K562 (cell line): Measurements from ENCODE around the gene GRIN2A. TPM values are rescaled to one million over a fixed set of nuclear protein-coding genes. Genes with fewer than 3 reads are reported as not detected.

ENCODE experiments used
- ATAC-seq: fragments of 200-7000 bp; cut with Tn5 transposase; 3 replicates; pipeline ENCODE4 v1.9.1; 2020; ENCODE audit warnings: moderate library complexity
- BruUV-seq: library from RNA; stranded (reverse); fragments of 400-500 nt; replicated peaks from 2 replicates; lab custom pipeline; 2021; lab: Mats Ljungman, UMichigan
- CTCF ChIA-PET: fragments of 300-600 bp; formaldehyde crosslinking; extraction: SDS; loops from one replicate; lab custom pipeline; 2021; ENCODE audit warnings: low intra/inter-chr PET ratio; lab: Yijun Ruan, JAX
- POLR2A ChIA-PET: fragments of 300-600, 350-650 bp; sonication (Branson Sonifier 250); formaldehyde crosslinking; extraction: SDS; loops from one replicate; lab custom pipeline; 2021; ENCODE audit warnings: antibody characterized with exemption, inconsistent platforms; lab: Yijun Ruan, JAX
- DNase-seq, 4 experiments: peaks; one replicate each; pipeline versions ENCODE4 v3.0.0 to v3.0.0-alpha.2; 2011 to 2018; ENCODE audit warnings: low spot score in 3 of 4, mixed read lengths in 3 of 4; ENCODE audit errors: extremely low read depth in 1 of 4
- FAIRE-seq: peaks from 2 replicates; lab custom pipeline; 2011; peaks lifted over from hg19 to GRCh38; lab: Jason Lieb, UNC
- H2AFZ ChIP-seq: 2 replicates; pipeline ENCODE4 v1.6.0; 2011; ENCODE audit warnings: low read depth, low read length, control low read depth, inconsistent platforms
- H3K27ac ChIP-seq: fragments of 200-600 bp; 3 replicates; pipeline ENCODE4 v1.8.0; 2011; ENCODE audit warnings: low read depth, mild to moderate bottlenecking, control low read depth, inconsistent platforms, low read length, moderate library complexity, mixed read lengths; ENCODE audit errors: extremely low read depth
- H3K27me3 ChIP-seq, 2 experiments: fragments of 300-600 bp in 1 of 2; 2 replicates in 1 of 2; 3 replicates in 1 of 2; pipeline versions ENCODE4 v1.6.0 to v1.8.0; 2011; ENCODE audit warnings: inconsistent platforms in 2 of 2, low read length in 2 of 2, mild to moderate bottlenecking in 1 of 2, mixed read lengths in 1 of 2, moderate library complexity in 1 of 2; ENCODE audit not compliant: control insufficient read depth in 2 of 2, insufficient read depth in 2 of 2
- H3K36me3 ChIP-seq: fragments of 300-600 bp; 3 replicates; pipeline ENCODE4 v1.8.0; 2011; ENCODE audit warnings: mild to moderate bottlenecking, low read length, inconsistent platforms; ENCODE audit not compliant: control insufficient read depth, insufficient read depth
- H3K4me1 ChIP-seq, 2 experiments: fragments of 200-600 bp in 1 of 2; replicated peaks in 1 of 2; 2 replicates in 1 of 2; 3 replicates in 1 of 2; pipeline versions ENCODE4 v1.5.1 to v1.8.0; 2011; ENCODE audit warnings: inconsistent platforms in 2 of 2, low read length in 2 of 2, mild to moderate bottlenecking in 1 of 2, mixed read lengths in 1 of 2, moderate library complexity in 1 of 2; ENCODE audit not compliant: control insufficient read depth in 2 of 2, insufficient read depth in 2 of 2
- H3K4me2 ChIP-seq: 2 replicates; pipeline ENCODE4 v1.6.1; 2011; ENCODE audit warnings: low read length, control low read depth, inconsistent platforms, mixed read lengths; ENCODE audit not compliant: insufficient read depth
- H3K4me3 ChIP-seq: fragments of 200-600 bp; sonication (generic), shearing (Covaris generic); 2 replicates; pipeline ENCODE4 v1.5.1; 2016; ENCODE audit warnings: control low read depth, inconsistent platforms
- H3K79me2 ChIP-seq: fragments of 200-600 bp; 3 replicates; pipeline ENCODE4 v1.8.0; 2011; ENCODE audit warnings: low read length, inconsistent platforms; ENCODE audit not compliant: control insufficient read depth, insufficient read depth
- H3K9ac ChIP-seq, 2 experiments: 2 replicates each; pipeline versions ENCODE4 v1.6.0 to v1.6.1; 2011; ENCODE audit warnings: low read depth in 2 of 2, low read length in 2 of 2, control low read depth in 1 of 2, inconsistent platforms in 1 of 2, mild to moderate bottlenecking in 1 of 2, mixed read lengths in 1 of 2; ENCODE audit not compliant: insufficient read depth in 1 of 2
- H3K9me1 ChIP-seq: one replicate; pipeline ENCODE4 v1.6.0; 2011; ENCODE audit warnings: inconsistent platforms, mild to moderate bottlenecking, low read length, moderate library complexity; ENCODE audit not compliant: control insufficient read depth, insufficient read depth
- H3K9me3 ChIP-seq: replicated peaks from 2 replicates; pipeline ENCODE4 v1.5.1; 2011; ENCODE audit warnings: low read depth, low read length, inconsistent platforms; ENCODE audit not compliant: control insufficient read depth, insufficient read depth
- H4K20me1 ChIP-seq: replicated peaks from 2 replicates; pipeline ENCODE4 v1.6.1; 2011; ENCODE audit warnings: low read length, inconsistent platforms, mixed read lengths; ENCODE audit not compliant: control insufficient read depth, insufficient read depth
- CCAR2 ChIP-seq: fragments of 200-400 bp; formaldehyde crosslinking; IDR thresholded peaks from 2 replicates; pipeline ENCODE4 v1.6.1; 2017; ENCODE audit warnings: mild to moderate bottlenecking, low read depth, low read length
- COPS2 ChIP-seq: fragments of 450-650 bp; conservative IDR thresholded peaks from 2 replicates; pipeline ENCODE4 v1.6.1; 2016; ENCODE audit warnings: mild to moderate bottlenecking, moderate library complexity
- CREB1 ChIP-seq, 2 experiments: sonication (generic) in 1 of 2; formaldehyde crosslinking in 1 of 2; IDR thresholded peaks; 2 replicates each; pipeline versions ENCODE4 v1.6.1 to v1.8.0; 2012 to 2022; ENCODE audit warnings: inconsistent platforms in 1 of 2, mild to moderate bottlenecking in 1 of 2, missing genetic modification reagents in 1 of 2, moderate library complexity in 1 of 2
- MTA2 ChIP-seq: fragments of 450-650 bp; IDR thresholded peaks from 2 replicates; pipeline ENCODE4 v1.6.1; 2016; ENCODE audit warnings: low read depth
- NFIC ChIP-seq: fragments of 450-650 bp; IDR thresholded peaks from 2 replicates; pipeline ENCODE4 v1.6.1; 2017; ENCODE audit warnings: mild to moderate bottlenecking, inconsistent platforms
- NFRKB ChIP-seq: fragments of 450-650 bp; IDR thresholded peaks from 2 replicates; pipeline ENCODE4 v1.6.1; 2016; ENCODE audit warnings: low read depth
- POLR3G ChIP-seq: IDR thresholded peaks from 2 replicates; pipeline ENCODE4 v1.6.1; 2011; ENCODE audit not compliant: insufficient read length, insufficient replicate concordance; ENCODE audit errors: extremely low read depth
- SAP30 ChIP-seq: fragments of 200-600 bp; sonication (generic); IDR thresholded peaks from 2 replicates; pipeline ENCODE4 v1.6.1; 2012; ENCODE audit warnings: borderline replicate concordance, low read depth, mild to moderate bottlenecking, moderate library complexity, low read length, control low read depth, inconsistent platforms; ENCODE audit not compliant: insufficient read depth, poor library complexity, severe bottlenecking
- SNAPC5 ChIP-seq: fragments of 250-450 bp; sonication (Bioruptor Pico); IDR thresholded peaks from 2 replicates; pipeline ENCODE4 v1.8.0; 2021; ENCODE audit warnings: moderate library complexity, mild to moderate bottlenecking, inconsistent platforms
- TGIF2 ChIP-seq: sonication (generic); formaldehyde crosslinking; IDR thresholded peaks from 2 replicates; pipeline ENCODE4 v1.8.1; 2022; ENCODE audit warnings: mild to moderate bottlenecking, missing genetic modification reagents, moderate library complexity
- ZBTB9 ChIP-seq: fragments of 450-650 bp; formaldehyde crosslinking; IDR thresholded peaks from 2 replicates; pipeline ENCODE4 v1.4.0; 2020; ENCODE audit warnings: mild to moderate bottlenecking, moderate library complexity
- ZFP30 ChIP-seq: fragments of 250-450 bp; sonication (Bioruptor Pico); IDR thresholded peaks from 2 replicates; pipeline ENCODE4 v1.8.0; 2022; ENCODE audit warnings: moderate library complexity, mild to moderate bottlenecking, inconsistent platforms, borderline replicate concordance
- ZNF584 ChIP-seq: fragments of 200-800 bp; sonication (Bioruptor generic); IDR thresholded peaks from 2 replicates; pipeline ENCODE4 v1.6.1; 2016; ENCODE audit warnings: low read depth, mild to moderate bottlenecking, missing genetic modification characterization, missing compliant biosample characterization
- WGBS: fragments of 100-300 bp; shearing (Covaris generic); methylation state at CpG from one replicate; pipeline ENCODE4 v1.1.6; 2016; ENCODE audit warnings: low coverage, mixed read lengths; ENCODE audit not compliant: insufficient coverage; ENCODE audit errors: missing lambda C conversion rate; 5-methylcytosine and 5-hydroxymethylcytosine counted together
- in situ Hi-C: fragments of 300-500 bp; cut with MboI; formaldehyde crosslinking; loops from 4 replicates; pipeline ENCODE4 v1.15.0; 2018; ENCODE audit warnings: inconsistent platforms, mixed read lengths
- intact Hi-C: fragments of 100-400 bp; cut with micrococcal nuclease; formaldehyde crosslinking; loops from 2 replicates; pipeline ENCODE4 v1.14.2; 2022
- polyA plus RNA-seq, 8 experiments: library from polyadenylated mRNA; depleted of rRNA in 4 of 8; stranded (reverse) in 5 of 8; unstranded in 3 of 8; fragments of >200 nt; fragmentation: Nextera tagmentation in 2 of 8; fragmentation: Illumina TruSeq in 1 of 8; extraction: Ambion mirVana in 2 of 8; extraction: Trizol in 1 of 8; gene quantifications; 2 replicates each; pipeline versions ENCODE4 v1.2.1 to v1.2.3, GENCODE V29; 2011 to 2014; ENCODE audit warnings: inconsistent platforms in 1 of 8, missing spikeins in 1 of 8
- total RNA-seq, 7 experiments: library from RNA; depleted of rRNA in 6 of 7; stranded (reverse); fragments of >200 nt in 6 of 7; fragmentation: Illumina TruSeq in 2 of 7; extraction: Trizol in 2 of 7; gene quantifications; 2 replicates each; pipeline versions ENCODE4 v1.2.1 to v1.2.3, GENCODE V29; 2011 to 2021; ENCODE audit warnings: low replicate concordance in 1 of 7
- TF ChIP-seq, protein P1 (sequence below): fragments of 250-450 bp; sonication (Bioruptor Pico); IDR thresholded peaks from 2 replicates; pipeline ENCODE4 v1.4.0; 2020; ENCODE audit warnings: mild to moderate bottlenecking
- TF ChIP-seq, protein P2 (sequence below): fragments of 250-450 bp; sonication (Bioruptor Pico); IDR thresholded peaks from 2 replicates; pipeline ENCODE4 v1.5.0; 2021
- TF ChIP-seq, protein P3 (sequence below): sonication (generic); formaldehyde crosslinking; IDR thresholded peaks from 2 replicates; pipeline ENCODE4 v1.9.0; 2022; ENCODE audit warnings: mild to moderate bottlenecking, missing genetic modification reagents
- TF ChIP-seq, protein P4 (sequence below): sonication (generic); formaldehyde crosslinking; IDR thresholded peaks from 2 replicates; pipeline ENCODE4 v1.8.0; 2022; ENCODE audit warnings: missing genetic modification reagents, mild to moderate bottlenecking, moderate library complexity, borderline replicate concordance

The GRIN2A gene
- total and polyA plus RNA-seq, 9 of the 15 experiments (the other 6 are each of a cell fraction or from before 2014, with no cell fraction given): not detected

DNA sequence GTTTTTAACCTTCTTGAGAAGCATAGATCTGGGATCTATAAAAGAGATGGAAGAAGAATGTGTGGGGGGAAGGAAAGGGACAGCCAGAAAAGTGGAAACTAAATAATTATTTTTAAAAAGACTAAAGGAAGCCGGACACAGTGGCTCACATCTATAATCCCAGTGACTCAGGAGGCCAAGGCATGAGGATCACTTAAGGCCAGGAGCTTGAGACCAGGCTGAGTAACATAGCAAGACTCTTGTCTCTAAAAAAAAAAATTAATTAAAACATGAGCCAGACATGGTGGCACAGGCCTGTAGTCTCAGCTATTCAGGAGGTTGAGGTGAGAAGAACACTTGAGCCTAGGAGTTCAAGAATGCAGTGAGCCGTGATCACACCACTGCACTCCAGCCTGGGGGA is 335.1 kb downstream of the GRIN2A start:
- ATAC-seq (no peak), DNase-seq (no peak), FAIRE-seq (no peak)
- Histone ChIP-seq H3K4me1 (no peaks in the 10 kb centered on the region), H3K9me3 (no peaks in the 10 kb centered on the region), H3K9me1 (no peaks in the 10 kb centered on the region), H4K20me1 (no peaks in the 10 kb centered on the region; the same call in 1 of the 2 replicates), H2AFZ (no peak overlapping the region), H3K79me2 (no peaks in the 10 kb centered on the region), H3K36me3 (no peaks in the 10 kb centered on the region), H3K27ac (no peak overlapping the region), H3K4me3 (no peak overlapping the region), H3K27me3 (peaks cover 0 to 6% of the 10 kb centered on the region in 2 experiments; a peak in 2 of 5 replicates), H3K9ac (no peak overlapping the region), H3K4me2 (no peak overlapping the region)
- CTCF ChIA-PET: no interaction called here
- in situ Hi-C loops: no loop called here
- intact Hi-C loops: no loop called here
- POLR2A ChIA-PET: no interaction called here
- BruUV-seq: no TSS peak
- 4% methylated on average over 2 of the region's 2 CpGs for WGBS
- TF ChIP-seq, protein P1, sequence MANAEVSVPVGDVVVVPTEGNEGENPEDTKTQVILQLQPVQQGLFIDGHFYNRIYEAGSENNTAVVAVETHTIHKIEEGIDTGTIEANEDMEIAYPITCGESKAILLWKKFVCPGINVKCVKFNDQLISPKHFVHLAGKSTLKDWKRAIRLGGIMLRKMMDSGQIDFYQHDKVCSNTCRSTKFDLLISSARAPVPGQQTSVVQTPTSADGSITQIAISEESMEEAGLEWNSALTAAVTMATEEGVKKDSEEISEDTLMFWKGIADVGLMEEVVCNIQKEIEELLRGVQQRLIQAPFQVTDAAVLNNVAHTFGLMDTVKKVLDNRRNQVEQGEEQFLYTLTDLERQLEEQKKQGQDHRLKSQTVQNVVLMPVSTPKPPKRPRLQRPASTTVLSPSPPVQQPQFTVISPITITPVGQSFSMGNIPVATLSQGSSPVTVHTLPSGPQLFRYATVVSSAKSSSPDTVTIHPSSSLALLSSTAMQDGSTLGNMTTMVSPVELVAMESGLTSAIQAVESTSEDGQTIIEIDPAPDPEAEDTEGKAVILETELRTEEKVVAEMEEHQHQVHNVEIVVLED (CRISPR knock-in tag): no peak
- TF ChIP-seq, protein P2, sequence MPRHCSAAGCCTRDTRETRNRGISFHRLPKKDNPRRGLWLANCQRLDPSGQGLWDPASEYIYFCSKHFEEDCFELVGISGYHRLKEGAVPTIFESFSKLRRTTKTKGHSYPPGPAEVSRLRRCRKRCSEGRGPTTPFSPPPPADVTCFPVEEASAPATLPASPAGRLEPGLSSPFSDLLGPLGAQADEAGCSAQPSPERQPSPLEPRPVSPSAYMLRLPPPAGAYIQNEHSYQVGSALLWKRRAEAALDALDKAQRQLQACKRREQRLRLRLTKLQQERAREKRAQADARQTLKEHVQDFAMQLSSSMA: no peak
- TF ChIP-seq SNAPC5 (CRISPR knock-in tag) (no peak), NFRKB (no peak), ZNF584 (CRISPR knock-in tag) (no peak), ZBTB9 (CRISPR knock-in tag) (no peak), CCAR2 (no peak), TGIF2 (CRISPR knock-in tag) (no peak), COPS2 (no peak), NFIC (no peak), MTA2 (no peak), ZFP30 (CRISPR knock-in tag) (no peak), SAP30 (no peak), CREB1 (IDR thresholded peaks at IDR 0.05) (no peak), CREB1 (CRISPR knock-in tag; IDR thresholded peaks at IDR 0.05) (no peak), POLR3G (no peak)
- TF ChIP-seq, protein P3, sequence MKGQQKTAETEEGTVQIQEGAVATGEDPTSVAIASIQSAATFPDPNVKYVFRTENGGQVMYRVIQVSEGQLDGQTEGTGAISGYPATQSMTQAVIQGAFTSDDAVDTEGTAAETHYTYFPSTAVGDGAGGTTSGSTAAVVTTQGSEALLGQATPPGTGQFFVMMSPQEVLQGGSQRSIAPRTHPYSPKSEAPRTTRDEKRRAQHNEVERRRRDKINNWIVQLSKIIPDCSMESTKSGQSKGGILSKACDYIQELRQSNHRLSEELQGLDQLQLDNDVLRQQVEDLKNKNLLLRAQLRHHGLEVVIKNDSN: no peak
- TF ChIP-seq, protein P4, sequence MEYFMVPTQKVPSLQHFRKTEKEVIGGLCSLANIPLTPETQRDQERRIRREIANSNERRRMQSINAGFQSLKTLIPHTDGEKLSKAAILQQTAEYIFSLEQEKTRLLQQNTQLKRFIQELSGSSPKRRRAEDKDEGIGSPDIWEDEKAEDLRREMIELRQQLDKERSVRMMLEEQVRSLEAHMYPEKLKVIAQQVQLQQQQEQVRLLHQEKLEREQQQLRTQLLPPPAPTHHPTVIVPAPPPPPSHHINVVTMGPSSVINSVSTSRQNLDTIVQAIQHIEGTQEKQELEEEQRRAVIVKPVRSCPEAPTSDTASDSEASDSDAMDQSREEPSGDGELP: no peak
